Stimulated activated CD8-positive, alpha-beta memory T cell treated with anti-CD3 and anti-CD28 coated beads, Interleukin-12 subunit alpha, Interleukin-12 subunit beta, amount 100 ng/mL, for 24 hours (primary cell): Measurements from ENCODE around the gene TJP3.

ENCODE experiments used
- DNase-seq: peaks from one replicate; pipeline ENCODE4 v3.0.0-alpha.2; 2020; ENCODE audit errors: extremely low read depth

The TJP3 gene

GRCh38 chr19:3691726-3692125 is 16.5 kb upstream of the TJP3 start:
- DNase-seq: no peak

- DNase-seq: no peak
Observed at GRCh38 chr19:3692141-3693024, 15.8 kb upstream of the TJP3 start.

GRCh38 chr19:3693025-3693925 is 14.9 kb upstream of the TJP3 start:
- no peak for DNase-seq

- no peak for DNase-seq
Observed at GRCh38 chr19:3694361-3695123, 13.6 kb upstream of the TJP3 start.

GRCh38 chr19:3695124-3695733 is 13.0 kb upstream of the TJP3 start:
- DNase-seq: no peak

- no peak for DNase-seq
Observed at GRCh38 chr19:3695986-3696659, 12.1 kb upstream of the TJP3 start.

GRCh38 chr19:3696660-3696995 is 11.6 kb upstream of the TJP3 start:
- no peak for DNase-seq

GRCh38 chr19:3697094-3697493 is 11.1 kb upstream of the TJP3 start:
- no peak for DNase-seq

- no peak for DNase-seq
Observed at GRCh38 chr19:3697671-3698385, 10.4 kb upstream of the TJP3 start.

GRCh38 chr19:3698386-3698950 is 9.7 kb upstream of the TJP3 start:
- DNase-seq: no peak

- DNase-seq: no peak
Observed at GRCh38 chr19:3698974-3699740, 9.0 kb upstream of the TJP3 start.

- no peak for DNase-seq
Observed at GRCh38 chr19:3699741-3700241, 8.4 kb upstream of the TJP3 start.

GRCh38 chr19:3700242-3701032 is 7.7 kb upstream of the TJP3 start, which contains the start of gene PIP5K1C:
Gene PIP5K1C (minus strand): TSS chr19:3700468. CDS start chr19:3700390, 78 bp downstream.
- DNase-seq: peak; percentile 80

- no peak for DNase-seq
Observed at GRCh38 chr19:3701200-3701599, 7.0 kb upstream of the TJP3 start.

- DNase-seq: no peak
Observed at GRCh38 chr19:3707868-3708206, 347 bp upstream of the TJP3 start.

- DNase-seq: no peak
Observed at GRCh38 chr19:3710265-3710812, 2.2 kb downstream of the TJP3 start.

GRCh38 chr19:3712663-3713611 is 4.8 kb downstream of the TJP3 start:
- no peak for DNase-seq
